WERI-Rb-1 (cell line): ENCODE results near the gene TESK1.

Experiments
- DNase-seq: peaks from one replicate; pipeline ENCODE4 v3.0.0-alpha.2; 2020
- H3K27ac ChIP-seq: fragments of 250-450 bp; sonication (Bioruptor Pico); 2 replicates; pipeline ENCODE4 v1.5.1; 2020; ENCODE audit warnings: mild to moderate bottlenecking, moderate library complexity
- H3K27me3 ChIP-seq: fragments of 250-450 bp; sonication (Bioruptor Pico); 2 replicates; pipeline ENCODE4 v1.5.1; 2021; ENCODE audit warnings: mild to moderate bottlenecking, low read depth, moderate library complexity; ENCODE audit not compliant: insufficient read depth, severe bottlenecking
- H3K36me3 ChIP-seq: fragments of 250-450 bp; sonication (Bioruptor Pico); 2 replicates; pipeline ENCODE4 v1.5.1; 2020; ENCODE audit warnings: mild to moderate bottlenecking, moderate library complexity
- H3K4me3 ChIP-seq: 2 replicates; pipeline ENCODE4 v1.5.1; 2011; ENCODE audit warnings: low read depth, mild to moderate bottlenecking, control low read depth, low read length
- H3K9me3 ChIP-seq: fragments of 250-450 bp; sonication (Bioruptor Pico); 2 replicates; pipeline ENCODE4 v1.5.1; 2021; ENCODE audit warnings: mild to moderate bottlenecking, moderate library complexity; ENCODE audit not compliant: severe bottlenecking
- TF ChIP-seq, protein P1 (sequence below): IDR thresholded peaks from 2 replicates; pipeline ENCODE4 v1.5.1; 2011; ENCODE audit warnings: low read depth, mild to moderate bottlenecking, control low read depth, inconsistent platforms, low read length

The TESK1 gene

DNA sequence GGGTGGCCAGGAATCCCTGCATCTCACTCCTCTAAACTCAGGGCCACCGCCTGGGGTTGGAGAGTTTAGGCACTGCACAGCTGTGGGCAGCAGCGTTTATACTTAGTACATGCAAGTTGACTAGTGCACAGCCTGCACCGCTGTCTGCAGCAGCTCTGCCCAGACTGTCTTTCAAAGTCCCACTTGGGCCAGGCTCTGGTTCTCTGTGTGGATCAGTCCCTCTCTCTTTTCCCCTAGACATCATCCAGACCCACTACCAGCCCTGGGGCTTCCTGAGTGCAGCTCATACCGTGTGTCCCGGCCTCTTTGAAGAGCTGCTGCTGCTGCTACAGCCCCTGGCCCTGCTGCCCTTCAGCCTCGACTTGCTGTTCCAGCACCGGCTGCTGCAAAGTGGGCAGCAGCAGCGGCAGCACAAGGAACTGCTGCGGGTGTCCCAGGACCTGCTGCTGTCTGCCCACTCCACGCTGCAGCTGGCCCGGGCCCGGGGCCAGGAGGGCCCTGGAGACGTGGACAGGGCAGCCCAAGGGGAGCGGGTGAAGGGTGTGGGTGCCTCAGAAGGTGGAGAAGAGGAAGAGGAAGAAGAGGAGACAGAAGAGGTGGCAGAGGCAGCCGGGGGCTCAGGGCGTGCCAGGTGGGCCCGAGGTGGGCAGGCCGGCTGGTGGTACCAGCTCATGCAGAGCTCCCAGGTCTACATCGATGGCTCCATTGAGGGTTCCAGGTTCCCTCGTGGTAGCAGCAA is 45.1 kb upstream of the TESK1 start:
- TF ChIP-seq, protein P1, sequence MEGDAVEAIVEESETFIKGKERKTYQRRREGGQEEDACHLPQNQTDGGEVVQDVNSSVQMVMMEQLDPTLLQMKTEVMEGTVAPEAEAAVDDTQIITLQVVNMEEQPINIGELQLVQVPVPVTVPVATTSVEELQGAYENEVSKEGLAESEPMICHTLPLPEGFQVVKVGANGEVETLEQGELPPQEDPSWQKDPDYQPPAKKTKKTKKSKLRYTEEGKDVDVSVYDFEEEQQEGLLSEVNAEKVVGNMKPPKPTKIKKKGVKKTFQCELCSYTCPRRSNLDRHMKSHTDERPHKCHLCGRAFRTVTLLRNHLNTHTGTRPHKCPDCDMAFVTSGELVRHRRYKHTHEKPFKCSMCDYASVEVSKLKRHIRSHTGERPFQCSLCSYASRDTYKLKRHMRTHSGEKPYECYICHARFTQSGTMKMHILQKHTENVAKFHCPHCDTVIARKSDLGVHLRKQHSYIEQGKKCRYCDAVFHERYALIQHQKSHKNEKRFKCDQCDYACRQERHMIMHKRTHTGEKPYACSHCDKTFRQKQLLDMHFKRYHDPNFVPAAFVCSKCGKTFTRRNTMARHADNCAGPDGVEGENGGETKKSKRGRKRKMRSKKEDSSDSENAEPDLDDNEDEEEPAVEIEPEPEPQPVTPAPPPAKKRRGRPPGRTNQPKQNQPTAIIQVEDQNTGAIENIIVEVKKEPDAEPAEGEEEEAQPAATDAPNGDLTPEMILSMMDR, result no peak
- no peak overlapping the region for H3K27ac ChIP-seq
- H3K4me3 ChIP-seq, result no peak overlapping the region
- peaks cover 10% of the 10 kb centered on the region for H3K36me3 ChIP-seq
- no peaks in the 10 kb centered on the region for H3K27me3 ChIP-seq
- no peak for DNase-seq
- H3K9me3 ChIP-seq, result no peaks in the 10 kb centered on the region

DNA sequence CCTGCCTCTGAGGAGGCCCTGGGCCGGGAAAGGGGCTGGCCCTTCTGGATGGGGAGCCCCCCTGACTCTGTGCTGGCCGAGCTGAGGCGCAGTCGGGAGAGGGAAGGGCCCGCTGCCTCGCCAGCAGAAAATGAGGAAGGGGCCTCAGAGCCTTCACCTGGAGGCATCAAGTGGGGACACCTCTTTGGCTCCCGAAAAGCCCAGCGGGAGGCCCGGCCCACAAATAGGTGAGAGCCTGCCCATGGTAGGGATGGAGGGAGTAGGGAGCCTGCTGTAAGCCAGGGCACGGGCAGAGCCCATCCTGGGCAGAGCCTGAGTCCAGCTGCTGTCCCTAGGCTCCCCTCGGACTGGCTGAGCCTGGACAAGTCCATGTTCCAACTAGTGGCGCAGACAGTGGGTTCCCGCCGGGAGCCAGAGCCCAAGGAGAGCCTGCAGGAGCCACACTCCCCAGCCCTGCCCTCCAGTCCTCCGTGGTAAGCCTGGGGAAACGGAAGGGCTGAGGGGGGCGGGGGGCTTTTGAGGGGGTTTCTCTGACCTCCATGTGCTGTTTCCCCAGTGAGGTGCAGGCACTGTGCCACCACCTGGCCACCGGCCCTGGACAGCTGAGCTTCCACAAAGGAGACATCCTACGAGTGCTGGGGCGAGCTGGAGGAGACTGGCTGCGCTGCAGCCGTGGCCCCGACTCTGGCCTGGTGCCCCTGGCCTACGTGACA is 44.3 kb upstream of the TESK1 start:
- H3K27me3 ChIP-seq, result no peaks in the 10 kb centered on the region
- H3K36me3 ChIP-seq, result peaks cover 5% of the 10 kb centered on the region
- H3K27ac ChIP-seq, result no peak overlapping the region
- no peaks in the 10 kb centered on the region for H3K9me3 ChIP-seq
- no peak overlapping the region for H3K4me3 ChIP-seq
- TF ChIP-seq, protein P1, result no peak
- DNase-seq, result no peak

DNA sequence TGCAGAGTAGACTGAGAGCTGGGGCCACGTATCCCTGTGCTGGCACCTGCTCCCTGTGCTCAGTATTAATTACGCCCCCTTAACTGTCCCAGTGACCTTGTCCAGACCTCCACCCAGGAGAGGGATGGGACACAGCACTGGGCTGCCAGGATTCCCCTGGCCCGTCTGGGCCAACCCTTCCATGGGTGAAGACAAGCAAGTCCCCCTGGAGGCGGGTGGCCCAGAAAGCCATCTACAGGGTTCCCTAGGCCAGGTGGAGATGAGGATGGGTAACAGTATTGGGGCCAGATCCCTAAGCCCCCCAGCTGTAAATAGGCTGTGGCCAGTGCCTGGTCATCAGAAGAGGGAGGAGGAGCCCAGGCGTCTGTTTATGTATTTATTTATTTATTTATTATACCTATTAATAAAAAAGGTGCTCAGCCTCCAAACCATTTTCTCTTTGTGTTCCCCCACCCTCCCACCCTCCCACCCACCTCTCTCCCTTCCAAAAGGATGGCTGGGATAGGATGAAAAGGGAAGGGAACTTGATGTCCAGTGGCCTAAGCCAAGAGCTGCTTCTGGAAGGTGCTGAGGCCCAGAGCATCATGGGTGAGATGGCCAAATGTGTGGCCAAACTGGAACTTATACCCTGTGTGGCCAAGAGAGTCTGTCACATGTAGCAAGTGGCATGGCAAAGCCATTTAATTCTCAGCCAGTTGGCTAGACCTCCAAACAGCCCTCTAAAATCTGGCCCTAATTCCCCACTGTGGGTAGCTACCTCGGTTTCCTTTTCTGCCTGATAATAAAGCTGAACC is 43.4 kb upstream of the TESK1 start:
- Histone ChIP-seq H3K27me3 (no peaks in the 10 kb centered on the region), H3K36me3 (peaks cover 5% of the 10 kb centered on the region), H3K27ac (no peak overlapping the region), H3K9me3 (no peaks in the 10 kb centered on the region), H3K4me3 (no peak overlapping the region)
- TF ChIP-seq, protein P1, result no peak
- no peak for DNase-seq

DNA sequence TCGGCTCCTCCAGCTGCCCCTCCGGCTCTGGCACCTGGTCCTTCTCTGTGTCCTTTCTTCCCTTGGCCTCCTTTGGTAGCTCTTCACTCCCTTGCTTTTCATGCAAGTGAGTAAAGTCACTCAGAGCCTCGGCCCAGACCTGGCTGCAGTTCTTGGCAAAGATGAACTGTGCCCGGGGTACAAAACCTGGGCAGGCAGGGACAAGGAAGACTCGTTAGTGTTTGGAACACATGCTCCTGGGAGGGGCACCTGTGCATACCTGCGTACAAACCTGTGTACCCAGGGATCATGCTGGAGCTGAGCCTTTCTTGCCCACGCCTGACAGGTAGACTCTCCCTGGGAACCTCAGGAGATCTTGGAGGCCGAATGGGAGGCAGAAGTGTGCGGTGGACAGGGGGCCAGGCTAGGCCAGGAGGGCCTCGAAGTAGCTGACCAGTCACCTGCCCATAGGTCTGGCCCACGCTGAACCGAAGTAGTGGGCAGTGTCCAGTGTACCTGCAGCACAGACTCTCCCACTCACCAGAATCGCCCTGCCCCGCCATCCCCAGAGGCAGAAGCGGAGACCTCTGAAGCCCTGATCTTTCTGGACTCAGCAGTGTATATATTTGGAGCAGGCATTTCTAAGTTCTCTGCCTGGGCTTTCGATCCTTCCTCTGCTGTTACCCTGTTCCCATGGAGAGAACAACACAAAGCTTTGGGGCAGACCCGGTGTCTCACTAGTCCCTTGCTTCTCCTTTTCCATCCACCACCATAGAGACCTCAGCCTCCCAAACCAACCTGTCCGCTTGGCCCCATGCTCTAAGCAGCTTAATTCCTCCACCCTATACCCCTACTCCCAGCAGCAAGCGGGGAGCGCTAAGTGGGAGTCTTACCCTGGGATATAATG is 41.9 kb upstream of the TESK1 start:
- TF ChIP-seq, protein P1, result no peak
- Histone ChIP-seq H3K9me3 (no peaks in the 10 kb centered on the region), H3K36me3 (peaks cover 5% of the 10 kb centered on the region; the same call in 1 of the 2 replicates), H3K4me3 (no peak overlapping the region), H3K27me3 (no peaks in the 10 kb centered on the region), H3K27ac (no peak overlapping the region)
- no peak for DNase-seq

DNA sequence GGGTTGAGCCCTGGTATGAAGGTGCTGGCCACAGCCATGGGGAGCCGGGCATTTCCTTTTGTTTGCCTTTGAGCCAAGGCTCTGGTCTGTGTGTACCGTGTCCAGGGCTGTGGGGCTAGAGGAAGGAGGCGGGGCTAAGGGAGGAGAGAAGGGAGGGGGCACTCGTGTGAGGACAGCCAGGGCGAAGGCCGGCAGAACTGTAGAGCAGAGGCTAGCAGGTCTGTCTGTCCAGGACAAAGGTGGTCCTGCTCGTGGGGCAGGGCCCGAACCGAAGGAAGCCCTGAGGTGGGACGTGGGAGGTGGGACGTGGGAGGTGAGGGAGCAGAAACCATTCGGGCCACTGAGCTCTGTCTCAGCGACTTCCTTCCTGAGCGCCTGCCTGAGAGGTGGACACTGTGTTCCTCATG is 41.3 kb upstream of the TESK1 start:
- Histone ChIP-seq H3K36me3 (peaks cover 2% of the 10 kb centered on the region; the same call in 1 of the 2 replicates), H3K27me3 (no peaks in the 10 kb centered on the region), H3K9me3 (no peaks in the 10 kb centered on the region), H3K27ac (no peak overlapping the region), H3K4me3 (no peak overlapping the region)
- peak; percentile 40 for DNase-seq
- TF ChIP-seq, protein P1, result no peak
